GM23248 (cell line): Measurements from ENCODE around the gene ZSCAN23.

Experiments used
- EZH2 ChIP-seq: fragments of 200-600 bp; sonication (generic); IDR thresholded peaks from 2 replicates; pipeline ENCODE4 v1.6.1; 2018; ENCODE audit warnings: antibody characterized with exemption, mild to moderate bottlenecking; ENCODE audit not compliant: insufficient read depth, poor library complexity, severe bottlenecking
- EZH2phosphoT487 ChIP-seq: fragments of 200-600 bp; sonication (generic); IDR thresholded peaks from 2 replicates; pipeline ENCODE4 v1.6.1; 2018; ENCODE audit warnings: antibody characterized with exemption, moderate library complexity, mild to moderate bottlenecking, low read depth; ENCODE audit not compliant: insufficient read depth

DNA sequence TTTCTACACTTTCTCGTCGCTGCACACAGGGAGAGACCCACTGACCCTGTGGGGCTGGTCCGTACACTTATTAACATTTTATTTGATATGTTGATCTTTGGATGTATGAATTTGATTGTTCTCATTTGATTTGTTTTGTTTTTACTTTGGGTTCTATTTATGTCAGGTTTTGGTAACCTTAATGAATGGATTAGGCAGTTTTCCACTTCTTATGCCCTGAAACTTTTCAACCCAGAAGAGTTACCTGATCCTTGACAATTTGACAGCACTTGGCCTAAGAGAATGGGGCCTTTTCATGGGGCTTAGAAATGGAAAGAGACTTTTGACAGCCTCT is 48.7 kb upstream of the ZSCAN23 start:
- TF ChIP-seq EZH2 = no peak
- TF ChIP-seq EZH2phosphoT487 = no peak
